HepG2 (cell line): Measurements from ENCODE around the gene TTC4. TPM values are rescaled to one million over a fixed set of nuclear protein-coding genes. Genes with fewer than 3 reads are reported as not detected.

Source experiments
- ATAC-seq: fragments of 200-7000 bp; cut with Tn5 transposase; 3 replicates; pipeline ENCODE4 v1.9.1; 2020; ENCODE audit warnings: mild to moderate bottlenecking, moderate library complexity
- BruUV-seq: library from RNA; stranded (reverse); fragments of 400-500 nt; replicated peaks from 2 replicates; lab custom pipeline; 2021; lab: Mats Ljungman, UMichigan
- CTCF ChIA-PET: fragments of 300-600 bp; formaldehyde crosslinking; extraction: SDS; loops from one replicate; lab custom pipeline; 2021; ENCODE audit warnings: low total read pairs, inconsistent platforms, low intra/inter-chr PET ratio; lab: Yijun Ruan, JAX
- POLR2A ChIA-PET: fragments of 350-600 bp; sonication (Branson Sonifier 250); formaldehyde crosslinking; loops from one replicate; lab custom pipeline; 2020; ENCODE audit warnings: antibody characterized with exemption, inconsistent platforms; lab: Yijun Ruan, JAX
- DNase-seq: peaks from one replicate; pipeline ENCODE4 v3.0.0-alpha.2; 2015; ENCODE audit warnings: low spot score
- FAIRE-seq: peaks from 3 replicates; lab custom pipeline; 2011; peaks lifted over from hg19 to GRCh38; lab: Jason Lieb, UNC
- H2AFZ ChIP-seq: one replicate; pipeline ENCODE4 v1.6.1; 2011; ENCODE audit warnings: low read length, inconsistent platforms
- H3K27ac ChIP-seq: fragments of 300-600 bp; 3 replicates; pipeline ENCODE4 v1.8.0; 2011; ENCODE audit warnings: mixed run types, mild to moderate bottlenecking, mixed read lengths, low read length, inconsistent platforms; ENCODE audit not compliant: insufficient read depth; ENCODE audit errors: extremely low read length
- H3K27me3 ChIP-seq, 2 experiments: fragments of 200-600 bp in 1 of 2; 2 replicates in 1 of 2; 3 replicates in 1 of 2; pipeline versions ENCODE4 v1.6.0 to v1.8.0; 2011; ENCODE audit warnings: low read length in 2 of 2, mild to moderate bottlenecking in 2 of 2, moderate library complexity in 2 of 2, inconsistent platforms in 1 of 2; ENCODE audit not compliant: insufficient read depth in 2 of 2, control insufficient read depth in 1 of 2
- H3K36me3 ChIP-seq, 2 experiments: fragments of 200-600 bp in 1 of 2; replicated peaks in 1 of 2; 2 replicates in 1 of 2; 3 replicates in 1 of 2; pipeline versions ENCODE4 v1.5.1 to v1.8.0; 2011; ENCODE audit warnings: low read length in 2 of 2, inconsistent platforms in 1 of 2; ENCODE audit not compliant: insufficient read depth in 2 of 2, control insufficient read depth in 1 of 2
- H3K4me1 ChIP-seq: 2 replicates; pipeline ENCODE4 v1.5.1; 2012; ENCODE audit warnings: low read length, inconsistent platforms; ENCODE audit not compliant: insufficient read depth
- H3K4me2 ChIP-seq: 2 replicates; pipeline ENCODE4 v1.6.0; 2011; ENCODE audit warnings: low read depth, low read length, inconsistent platforms
- H3K4me3 ChIP-seq, 3 experiments: fragments of 200-600 bp in 1 of 3; sonication (generic), shearing (Covaris generic) in 1 of 3; replicated peaks in 1 of 3; 2 replicates each; pipeline ENCODE4 v1.5.1; 2011 to 2016; ENCODE audit warnings: low read length in 3 of 3, inconsistent platforms in 2 of 3, low read depth in 2 of 3, mild to moderate bottlenecking in 2 of 3, control low read depth in 1 of 3, mixed read lengths in 1 of 3; ENCODE audit not compliant: insufficient read depth in 1 of 3
- H3K79me2 ChIP-seq: one replicate; pipeline ENCODE4 v1.6.1; 2011; ENCODE audit warnings: low read length, inconsistent platforms; ENCODE audit not compliant: insufficient read depth
- H3K9ac ChIP-seq: 2 replicates; pipeline ENCODE4 v1.6.0; 2011; ENCODE audit warnings: mild to moderate bottlenecking, low read depth, low read length, inconsistent platforms; ENCODE audit not compliant: insufficient read depth
- H3K9me3 ChIP-seq: 2 replicates; pipeline ENCODE4 v1.5.1; 2012; ENCODE audit warnings: mild to moderate bottlenecking, low read length
- H4K20me1 ChIP-seq: 2 replicates; pipeline ENCODE4 v1.6.0; 2011; ENCODE audit warnings: inconsistent platforms, mild to moderate bottlenecking, low read length, moderate library complexity; ENCODE audit not compliant: insufficient read depth
- AGO2 ChIP-seq: fragments of 200-400 bp; formaldehyde crosslinking; optimal IDR thresholded peaks from 2 replicates; pipeline ENCODE3; 2017; ENCODE audit warnings: mild to moderate bottlenecking, low read depth, low read length, moderate library complexity
- ASH2L ChIP-seq: fragments of 300-600, 200-600 bp; sonication (generic); IDR thresholded peaks from 2 replicates; pipeline ENCODE4 v1.7.0; 2017; ENCODE audit warnings: low read depth, mild to moderate bottlenecking, moderate library complexity, mixed read lengths, low read length; ENCODE audit not compliant: insufficient read length
- CREB1 ChIP-seq, 2 experiments: fragments of 450-650 bp in 1 of 2; IDR thresholded peaks; 2 replicates each; pipeline ENCODE4 v1.6.1; 2016 to 2017; ENCODE audit warnings: control low read depth in 1 of 2, mild to moderate bottlenecking in 1 of 2, missing compliant biosample characterization in 1 of 2, missing genetic modification characterization in 1 of 2
- EHMT2 ChIP-seq: fragments of 200-600 bp; sonication (generic); IDR thresholded peaks from 2 replicates; pipeline ENCODE4 v1.7.0; 2017; ENCODE audit warnings: antibody characterized with exemption, low read depth, low read length, borderline replicate concordance
- ELF4 ChIP-seq: sonication (generic); formaldehyde crosslinking; IDR thresholded peaks from 2 replicates; pipeline ENCODE4 v1.5.0; 2020; ENCODE audit warnings: missing genetic modification reagents, mild to moderate bottlenecking, moderate library complexity, borderline replicate concordance
- KDM5A ChIP-seq: fragments of 200-600 bp; sonication (generic); IDR thresholded peaks from 2 replicates; pipeline ENCODE4 v1.7.0; 2018; ENCODE audit warnings: antibody characterized with exemption, mild to moderate bottlenecking, low read length, borderline replicate concordance
- LBX2 ChIP-seq: sonication (generic); formaldehyde crosslinking; IDR thresholded peaks from 2 replicates; pipeline ENCODE4 v1.5.0; 2020; ENCODE audit warnings: missing genetic modification reagents, mild to moderate bottlenecking, borderline replicate concordance
- NFE2L2 ChIP-seq: fragments of 150-350 bp; IDR thresholded peaks from 2 replicates; pipeline ENCODE4 v1.6.1; 2014; ENCODE audit warnings: low read length
- NR2F2 ChIP-seq: IDR thresholded peaks from 2 replicates; pipeline ENCODE4 v1.6.1; 2012; ENCODE audit warnings: low read depth, inconsistent platforms, borderline replicate concordance
- POLR2A ChIP-seq, 2 experiments: IDR thresholded peaks; 2 replicates each; pipeline ENCODE4 v1.6.1; 2011; ENCODE audit warnings: low read depth in 2 of 2, low read length in 2 of 2, mild to moderate bottlenecking in 1 of 2, moderate library complexity in 1 of 2; ENCODE audit not compliant: insufficient read depth in 1 of 2
- SMC3 ChIP-seq: IDR thresholded peaks from 2 replicates; pipeline ENCODE4 v1.6.1; 2011; ENCODE audit warnings: low read length, improper control_type of control experiment
- ZBTB1 ChIP-seq: sonication (generic); formaldehyde crosslinking; IDR thresholded peaks from 2 replicates; pipeline ENCODE4 v1.4.0; 2020; ENCODE audit warnings: missing genetic modification reagents, borderline replicate concordance
- ZFP36L2 ChIP-seq: sonication (generic); formaldehyde crosslinking; IDR thresholded peaks from 2 replicates; pipeline ENCODE4 v1.4.0; 2020; ENCODE audit warnings: missing genetic modification reagents
- ZNF446 ChIP-seq: sonication (generic); formaldehyde crosslinking; IDR thresholded peaks from 2 replicates; pipeline ENCODE4 v1.5.0; 2020; ENCODE audit warnings: mild to moderate bottlenecking, missing genetic modification reagents
- ZNF562 ChIP-seq: sonication (generic); formaldehyde crosslinking; IDR thresholded peaks from 2 replicates; pipeline ENCODE4 v1.8.0; 2022; ENCODE audit warnings: missing genetic modification reagents, borderline replicate concordance
- ZNF629 ChIP-seq: sonication (generic); formaldehyde crosslinking; conservative IDR thresholded peaks from 2 replicates; pipeline ENCODE4 v1.5.0; 2020; ENCODE audit warnings: missing genetic modification reagents
- ZNF740 ChIP-seq: sonication (generic); formaldehyde crosslinking; IDR thresholded peaks from 2 replicates; pipeline ENCODE4 v1.4.0; 2020; ENCODE audit warnings: missing genetic modification reagents
- ZNF816 ChIP-seq: sonication (generic); formaldehyde crosslinking; IDR thresholded peaks from 2 replicates; pipeline ENCODE4 v1.8.0; 2022; ENCODE audit warnings: missing genetic modification reagents, mild to moderate bottlenecking, borderline replicate concordance
- WGBS: methylation state at CpG from one replicate; pipeline ENCODE4 v1.1.6; 2017; ENCODE audit warnings: low lambda C conversion rate; 5-methylcytosine and 5-hydroxymethylcytosine counted together
- in situ Hi-C: cut with HindIII; loops from 2 replicates; pipeline ENCODE4 v1.10.0; 2017; ENCODE audit warnings: low pct_unique_long_range_greater_than_20kb; ENCODE audit not compliant: extremely low pct_ligation_motif_present
- intact Hi-C: fragments of 100-400 bp; cut with micrococcal nuclease; formaldehyde crosslinking; loops from one replicate; pipeline ENCODE4 v1.10.0; 2022; ENCODE audit not compliant: unreplicated experiment
- polyA plus RNA-seq, 8 experiments: library from polyadenylated mRNA; depleted of rRNA in 3 of 8; stranded (reverse) in 7 of 8; unstranded in 1 of 8; fragments of >200 nt; fragmentation: Illumina TruSeq in 4 of 8; extraction: Trizol in 4 of 8; gene quantifications; 2 replicates each; pipeline versions ENCODE4 v1.2.1 to v1.2.3, GENCODE V29; 2011 to 2016; ENCODE audit warnings: low read depth in 4 of 8, missing spikeins in 1 of 8, mixed read lengths in 1 of 8; ENCODE audit not compliant: insufficient read depth in 1 of 8
- total RNA-seq, 5 experiments: library from RNA; depleted of rRNA; stranded (reverse); fragments of >200 nt; fragmentation: Illumina TruSeq; extraction: Trizol; gene quantifications; 2 replicates each; pipeline ENCODE4 v1.2.3, GENCODE V29; 2016; ENCODE audit warnings: low read depth in 1 of 5

TTC4 gene
- total and polyA plus RNA-seq, 2 of the 13 experiments (the other 11 are each of a cell fraction or from before 2014, with no cell fraction given) = 13.1 to 24.7 TPM

GRCh38 chr1:54716299-54717047 lies 812 bp downstream of the TTC4 start:
- H3K4me2 ChIP-seq = peak overlapping the region; percentile 77
- peak overlapping the region; percentile 50 for H3K27ac ChIP-seq
- TF ChIP-seq ASH2L (peak; percentile 6), LBX2 (CRISPR knock-in tag) (no peak), POLR2A (IDR thresholded peaks at IDR 0.05; ENCODE audit: insufficient read depth in 1 of 2, low read depth in 2 of 2, low read length in 2 of 2) (no peak), CREB1 (IDR thresholded peaks at IDR 0.05) (no peak), CREB1 (CRISPR knock-in tag; IDR thresholded peaks at IDR 0.05) (0 out of 2 replicates have a peak, but pooled peaks have one; percentile 5), ZFP36L2 (CRISPR knock-in tag) (no peak), NR2F2 (no peak), EHMT2 (no peak), ELF4 (CRISPR knock-in tag) (no peak), ZNF816 (CRISPR knock-in tag) (no peak), ZNF629 (CRISPR knock-in tag) (peak; percentile 93), NFE2L2 (no peak), ZNF740 (CRISPR knock-in tag) (no peak), KDM5A (peak; percentile 69), SMC3 (no peak), ZBTB1 (CRISPR knock-in tag) (no peak), AGO2 (no peak), ZNF562 (CRISPR knock-in tag) (no peak), ZNF446 (CRISPR knock-in tag) (no peak)
- TF ChIP-seq, all 625 proteins: peak for 4
- Histone ChIP-seq H3K27me3 (peaks cover 0 to 7% of the 10 kb centered on the region in 2 experiments; a peak in 1 of 5 replicates), H3K9me3 (no peaks in the 10 kb centered on the region), H4K20me1 (no peaks in the 10 kb centered on the region), H3K4me1 (peaks cover 38% of the 10 kb centered on the region), H3K36me3 (peaks cover 1 to 17% of the 10 kb centered on the region in 2 experiments; a peak in 4 of 5 replicates), H3K4me3 (peak overlapping the region; percentile 78 to 88 (median 85)), H3K79me2 (peaks cover 19% of the 10 kb centered on the region), H3K9ac (peak overlapping the region; percentile 83), H2AFZ (no peak overlapping the region)
- ATAC-seq = no peak
- ChIA-PET CTCF (no interaction called here), POLR2A (interaction anchor here (1.0 to 1.3 kb wide), 2 partner anchors 8 to 10 kb away, joined by 3 to 4 read pairs; no protein-coding TSS in a partner anchor)
- no peak for DNase-seq
- in situ Hi-C loops (no loop called here), intact Hi-C loops (loop anchor here (2.0 to 5.0 kb wide), 3 partner anchors 14 to 879 kb away; partner anchors contain the start of gene NDC1)
- no peak for FAIRE-seq
- BruUV-seq = no TSS peak
- 33% methylated on average over 8 of the region's 8 CpGs for WGBS
